ENCODE data around the gene MEG3. TPM values are rescaled to one million over a fixed set of nuclear protein-coding genes. Genes with fewer than 3 reads are reported as not detected.

MEG3 gene
- total and polyA plus RNA-seq, 2 of the 8 experiments (the other 6 are each of a cell fraction or from before 2014, with no cell fraction given), result 0.17 to 1.1 TPM

GRCh38 chr14:100803226-100803625 lies 22.7 kb upstream of the MEG3 start:
- DNase-seq (ENCODE audit: low read depth in 1 of 2, low spot score in 2 of 2) (no peak), FAIRE-seq (no peak)
- H4K20me1 ChIP-seq (replicated peaks in 1 of 2; ENCODE audit: control insufficient read depth in 1 of 2, insufficient read depth in 2 of 2, low read length in 2 of 2), result no peaks in the 10 kb centered on the region
- H2BK12ac ChIP-seq (ENCODE audit: low read depth, low read length), result no peak overlapping the region
- no peak overlapping the region for H3K4me2 ChIP-seq (ENCODE audit: insufficient read depth in 1 of 2, low read depth in 2 of 2, low read length in 2 of 2)
- ChIA-PET POLR2A (ENCODE audit: partially characterized antibody) (no interaction called here), CTCF (ENCODE audit: partially characterized antibody) (interaction anchor here (1.2 kb wide), 1 partner anchor 49 kb away, joined by 4 read pairs; no protein-coding TSS in a partner anchor)
- no peak overlapping the region for H2BK5ac ChIP-seq (ENCODE audit: low read depth, low read length)
- H4K91ac ChIP-seq (replicated peaks; ENCODE audit: insufficient read length, low read length), result no peak overlapping the region
- H3K79me2 ChIP-seq (ENCODE audit: control insufficient read depth in 1 of 2, insufficient read depth in 2 of 2, low read length in 2 of 2), result no peaks in the 10 kb centered on the region
- H3K27me3 ChIP-seq (replicated peaks in 1 of 4; ENCODE audit: control insufficient read depth in 3 of 4, extremely low read depth in 1 of 4, insufficient read depth in 3 of 4, low read length in 3 of 4), result no peaks in the 10 kb centered on the region; a peak in 2 of 7 replicates
- H3K4me3 ChIP-seq (ENCODE audit: extremely low read depth in 1 of 4, insufficient read depth in 2 of 4, low read depth in 3 of 4, low read length in 4 of 4), result no peak overlapping the region
- H2BK120ac ChIP-seq (replicated peaks; ENCODE audit: low read depth, low read length), result no peak overlapping the region
- H3K23ac ChIP-seq (ENCODE audit: insufficient read length), result no peak overlapping the region
- H4K5ac ChIP-seq (ENCODE audit: insufficient read length, low read depth, low read length), result no peak overlapping the region
- no peak overlapping the region for H2BK15ac ChIP-seq (ENCODE audit: low read length)
- no peak overlapping the region for H3K27ac ChIP-seq (ENCODE audit: low read depth, low read length)
- H3K56ac ChIP-seq (replicated peaks; ENCODE audit: insufficient read length, low read depth, low read length), result no peak overlapping the region
- no peak overlapping the region for H3K9ac ChIP-seq (replicated peaks in 1 of 4; ENCODE audit: extremely low read depth in 1 of 4, low read depth in 3 of 4, low read length in 3 of 4)
- no peak overlapping the region for H3K18ac ChIP-seq (ENCODE audit: extremely low read depth, low read length)
- no peaks in the 10 kb centered on the region for H3K23me2 ChIP-seq (ENCODE audit: low read depth, low read length)
- H4K8ac ChIP-seq (ENCODE audit: extremely low read depth, insufficient read depth, low read length), result no peak overlapping the region
- no peaks in the 10 kb centered on the region for H3K79me1 ChIP-seq (ENCODE audit: low read depth, low read length)
- no peak overlapping the region for H3K4ac ChIP-seq (replicated peaks; ENCODE audit: insufficient read length, low read depth, low read length)
- peaks cover 10 to 11% of the 10 kb centered on the region in 2 experiments for H3K9me3 ChIP-seq (ENCODE audit: insufficient read depth in 2 of 2, low read depth in 1 of 2, low read length in 1 of 2)
- H3K14ac ChIP-seq (ENCODE audit: insufficient read length), result no peak overlapping the region
- no peak overlapping the region for H2AK5ac ChIP-seq (ENCODE audit: low read depth, low read length)
- H3K4me1 ChIP-seq (replicated peaks in 1 of 4; ENCODE audit: control insufficient read depth in 3 of 4, insufficient read depth in 4 of 4, low read length in 3 of 4), result peaks cover 6 to 22% (median 11%) of the 10 kb centered on the region in 4 experiments
- WGBS, 2 experiments (ENCODE audit: extremely low coverage in 1 of 2, insufficient coverage in 1 of 2, insufficient read length in 1 of 2, insufficient replicate concordance in 2 of 2, low coverage in 1 of 2, low lambda C conversion rate in 2 of 2, missing lambda C conversion rate in 1 of 2), result 88% methylated on average over 8 of the region's 8 CpGs; no CpG with 5 or more reads in 1 of the 2 experiments
- no peak overlapping the region for H2AFZ ChIP-seq (ENCODE audit: low read length)
- H3K36me3 ChIP-seq (ENCODE audit: control insufficient read depth in 2 of 4, insufficient read depth in 4 of 4, low read length in 3 of 4), result no peaks in the 10 kb centered on the region
- no peak overlapping the region for H2BK20ac ChIP-seq (ENCODE audit: low read length)
- no peak for TF ChIP-seq RNF2 (IDR thresholded peaks at IDR 0.05; ENCODE audit: borderline replicate concordance, low read depth, low read length, missing control alignments, poor library complexity, severe bottlenecking)
- TF ChIP-seq TAF1 (IDR thresholded peaks at IDR 0.05; ENCODE audit: low read depth, low read length), result no peak
- TF ChIP-seq TBP (IDR thresholded peaks at IDR 0.05; ENCODE audit: low read depth, low read length), result no peak
- no peak for TF ChIP-seq CBX5 (IDR thresholded peaks at IDR 0.05; ENCODE audit: low read depth, low read length)
- no peak for TF ChIP-seq CREB1 (IDR thresholded peaks at IDR 0.05)
- no peak for TF ChIP-seq USF2 (IDR thresholded peaks at IDR 0.05; ENCODE audit: low read length)
- no peak for TF ChIP-seq RFX5 (IDR thresholded peaks at IDR 0.05; ENCODE audit: borderline replicate concordance, low read depth, low read length)
- TF ChIP-seq SUZ12 (IDR thresholded peaks at IDR 0.05; ENCODE audit: low read length), result no peak
- no peak for TF ChIP-seq SIX5 (IDR thresholded peaks at IDR 0.05; ENCODE audit: low read depth, low read length)
- TF ChIP-seq CTCF (IDR thresholded peaks at IDR 0.05; ENCODE audit: control extremely low read depth in 1 of 3, insufficient read depth in 1 of 3, low read depth in 1 of 3, low read length in 3 of 3), result no peak

Data from H1 (cell line).